HepG2 (cell line): ENCODE data around the gene EDC3. TPM values are rescaled to one million over a fixed set of nuclear protein-coding genes. Genes with fewer than 3 reads are reported as not detected.

Experiments used
- ARID2 ChIP-seq: sonication (generic); formaldehyde crosslinking; IDR thresholded peaks from 2 replicates; pipeline ENCODE4 v1.8.1; 2022; ENCODE audit warnings: mild to moderate bottlenecking, missing genetic modification reagents, borderline replicate concordance
- ATF7-NPFF ChIP-seq: sonication (generic); formaldehyde crosslinking; IDR thresholded peaks from 2 replicates; pipeline ENCODE4 v1.8.1; 2023; ENCODE audit warnings: mild to moderate bottlenecking, low read depth, missing genetic modification reagents, moderate library complexity
- ETV6 ChIP-seq: sonication (generic); formaldehyde crosslinking; conservative IDR thresholded peaks from 2 replicates; pipeline ENCODE4 v1.4.0; 2020; ENCODE audit warnings: missing genetic modification reagents
- FOXK1 ChIP-seq: sonication (generic); formaldehyde crosslinking; IDR thresholded peaks from 2 replicates; pipeline ENCODE4 v1.4.0; 2020; ENCODE audit warnings: low read depth, missing genetic modification reagents, borderline replicate concordance
- GATAD2A ChIP-seq: IDR thresholded peaks from 2 replicates; pipeline ENCODE4 v1.6.1; 2016
- KLF16 ChIP-seq, 2 experiments: sonication (generic) in 1 of 2; formaldehyde crosslinking in 1 of 2; IDR thresholded peaks; 2 replicates each; pipeline versions ENCODE4 v1.6.1 to v1.8.0; 2016 to 2023; ENCODE audit warnings: missing genetic modification reagents in 2 of 2, missing compliant biosample characterization in 1 of 2
- NFE2L1 ChIP-seq: sonication (generic); formaldehyde crosslinking; IDR thresholded peaks from 2 replicates; pipeline ENCODE4 v1.4.0; 2020; ENCODE audit warnings: missing genetic modification reagents, mild to moderate bottlenecking, borderline replicate concordance
- PHB2 ChIP-seq: fragments of 450-650 bp; IDR thresholded peaks from 2 replicates; pipeline ENCODE4 v1.6.1; 2018; ENCODE audit not compliant: partially characterized antibody
- ZFX ChIP-seq: sonication (generic); formaldehyde crosslinking; IDR thresholded peaks from 2 replicates; pipeline ENCODE4 v1.4.0; 2020; ENCODE audit warnings: mild to moderate bottlenecking, low read depth, missing genetic modification reagents, moderate library complexity
- ZNF232 ChIP-seq: sonication (generic); formaldehyde crosslinking; IDR thresholded peaks from 2 replicates; pipeline ENCODE4 v1.4.0; 2020; ENCODE audit warnings: missing genetic modification reagents, borderline replicate concordance
- ZNF292 ChIP-seq: sonication (generic); formaldehyde crosslinking; IDR thresholded peaks from 2 replicates; pipeline ENCODE4 v1.8.1; 2022; ENCODE audit warnings: mild to moderate bottlenecking, low read depth, missing genetic modification reagents, borderline replicate concordance
- ZNF326 ChIP-seq: sonication (generic); formaldehyde crosslinking; IDR thresholded peaks from 2 replicates; pipeline ENCODE4 v1.4.0; 2020; ENCODE audit warnings: missing genetic modification reagents, borderline replicate concordance
- ZNF7 ChIP-seq: IDR thresholded peaks from 2 replicates; pipeline ENCODE4 v1.6.1; 2016; ENCODE audit warnings: missing biosample characterization, missing genetic modification reagents
- ZNF782 ChIP-seq: sonication (generic); formaldehyde crosslinking; IDR thresholded peaks from 2 replicates; pipeline ENCODE4 v1.4.0; 2020; ENCODE audit warnings: missing genetic modification reagents, mild to moderate bottlenecking, borderline replicate concordance
- ZNF790 ChIP-seq: sonication (generic); formaldehyde crosslinking; IDR thresholded peaks from 2 replicates; pipeline ENCODE4 v1.8.0; 2022; ENCODE audit warnings: missing genetic modification reagents, mild to moderate bottlenecking, borderline replicate concordance
- polyA plus RNA-seq, 8 experiments: library from polyadenylated mRNA; depleted of rRNA in 3 of 8; stranded (reverse) in 7 of 8; unstranded in 1 of 8; fragments of >200 nt; fragmentation: Illumina TruSeq in 4 of 8; extraction: Trizol in 4 of 8; gene quantifications; 2 replicates each; pipeline versions ENCODE4 v1.2.1 to v1.2.3, GENCODE V29; 2011 to 2016; ENCODE audit warnings: low read depth in 4 of 8, missing spikeins in 1 of 8, mixed read lengths in 1 of 8; ENCODE audit not compliant: insufficient read depth in 1 of 8
- total RNA-seq, 5 experiments: library from RNA; depleted of rRNA; stranded (reverse); fragments of >200 nt; fragmentation: Illumina TruSeq; extraction: Trizol; gene quantifications; 2 replicates each; pipeline ENCODE4 v1.2.3, GENCODE V29; 2016; ENCODE audit warnings: low read depth in 1 of 5
- TF ChIP-seq, protein P1 (sequence below): sonication (generic); formaldehyde crosslinking; IDR thresholded peaks from 2 replicates; pipeline ENCODE4 v1.4.0; 2020; ENCODE audit warnings: missing genetic modification reagents
- TF ChIP-seq, protein P2 (sequence below): sonication (generic); formaldehyde crosslinking; IDR thresholded peaks from 2 replicates; pipeline ENCODE4 v1.4.0; 2020; ENCODE audit warnings: mild to moderate bottlenecking, missing genetic modification reagents
- TF ChIP-seq, protein P3 (sequence below): IDR thresholded peaks from 2 replicates; pipeline ENCODE4 v1.6.1; 2018; ENCODE audit warnings: missing genetic modification reagents
- TF ChIP-seq, protein P4 (sequence below): IDR thresholded peaks from 2 replicates; pipeline ENCODE4 v1.6.1; 2018; ENCODE audit warnings: missing genetic modification reagents, mild to moderate bottlenecking, missing compliant biosample characterization
- TF ChIP-seq, protein P5 (sequence below): sonication (generic); formaldehyde crosslinking; IDR thresholded peaks from 2 replicates; pipeline ENCODE4 v1.8.0; 2022; ENCODE audit warnings: missing genetic modification reagents, mild to moderate bottlenecking, moderate library complexity, borderline replicate concordance

EDC3 gene
- total and polyA plus RNA-seq, 2 of the 13 experiments (the other 11 are each of a cell fraction or from before 2014, with no cell fraction given), result 17.4 to 32.0 TPM

DNA sequence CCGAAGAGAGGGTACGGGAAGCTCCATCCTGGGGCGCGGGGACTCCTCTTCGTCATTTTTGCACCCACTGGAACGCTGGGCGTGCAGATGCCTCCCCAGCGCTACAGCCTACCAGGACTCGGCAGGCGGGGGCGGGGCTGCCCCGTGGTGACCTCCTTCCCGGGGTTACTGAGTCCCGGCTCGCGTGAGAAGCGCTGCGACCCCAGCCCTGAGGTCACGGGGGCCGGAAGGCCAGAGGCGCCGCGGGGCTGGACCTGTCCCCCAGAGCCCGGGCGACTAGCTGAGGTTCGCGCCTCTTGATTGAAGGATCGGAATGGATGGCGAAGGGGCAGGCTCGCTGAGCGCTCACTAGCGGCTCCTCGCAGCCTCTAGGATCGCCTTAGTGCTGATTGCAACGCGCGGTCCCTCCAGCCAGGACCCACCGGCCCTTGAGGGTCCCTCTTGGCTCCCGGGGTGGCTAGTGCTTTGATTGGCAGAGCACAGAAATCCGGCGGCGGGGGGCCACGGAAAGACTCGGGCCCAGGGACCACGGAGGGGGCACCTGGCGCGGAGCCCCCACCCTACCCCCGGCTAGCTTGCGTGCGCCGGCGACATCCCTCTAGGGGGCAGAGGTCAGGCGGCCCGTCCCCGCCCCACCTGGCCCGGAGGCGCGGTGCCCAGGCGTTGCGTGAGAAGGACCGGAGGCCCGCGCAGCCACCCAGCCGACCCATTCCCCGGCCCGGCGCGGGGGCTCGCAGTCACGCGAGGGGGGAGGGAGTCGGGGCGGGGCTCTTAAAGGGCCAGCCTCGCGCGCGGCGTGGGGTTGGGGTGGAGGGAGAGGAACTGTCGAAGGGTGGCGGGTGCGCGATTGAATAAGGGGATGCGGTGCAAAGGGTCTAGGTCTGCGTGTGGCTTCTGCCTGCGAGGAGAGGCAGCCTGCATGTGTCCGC lies 30.3 kb upstream of the EDC3 start (continued):
- TF ChIP-seq ATF7-NPFF (CRISPR knock-in tag), result no peak
- TF ChIP-seq, protein P1, sequence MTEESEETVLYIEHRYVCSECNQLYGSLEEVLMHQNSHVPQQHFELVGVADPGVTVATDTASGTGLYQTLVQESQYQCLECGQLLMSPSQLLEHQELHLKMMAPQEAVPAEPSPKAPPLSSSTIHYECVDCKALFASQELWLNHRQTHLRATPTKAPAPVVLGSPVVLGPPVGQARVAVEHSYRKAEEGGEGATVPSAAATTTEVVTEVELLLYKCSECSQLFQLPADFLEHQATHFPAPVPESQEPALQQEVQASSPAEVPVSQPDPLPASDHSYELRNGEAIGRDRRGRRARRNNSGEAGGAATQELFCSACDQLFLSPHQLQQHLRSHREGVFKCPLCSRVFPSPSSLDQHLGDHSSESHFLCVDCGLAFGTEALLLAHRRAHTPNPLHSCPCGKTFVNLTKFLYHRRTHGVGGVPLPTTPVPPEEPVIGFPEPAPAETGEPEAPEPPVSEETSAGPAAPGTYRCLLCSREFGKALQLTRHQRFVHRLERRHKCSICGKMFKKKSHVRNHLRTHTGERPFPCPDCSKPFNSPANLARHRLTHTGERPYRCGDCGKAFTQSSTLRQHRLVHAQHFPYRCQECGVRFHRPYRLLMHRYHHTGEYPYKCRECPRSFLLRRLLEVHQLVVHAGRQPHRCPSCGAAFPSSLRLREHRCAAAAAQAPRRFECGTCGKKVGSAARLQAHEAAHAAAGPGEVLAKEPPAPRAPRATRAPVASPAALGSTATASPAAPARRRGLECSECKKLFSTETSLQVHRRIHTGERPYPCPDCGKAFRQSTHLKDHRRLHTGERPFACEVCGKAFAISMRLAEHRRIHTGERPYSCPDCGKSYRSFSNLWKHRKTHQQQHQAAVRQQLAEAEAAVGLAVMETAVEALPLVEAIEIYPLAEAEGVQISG (CRISPR knock-in tag), result peak; percentile 61
- no peak for TF ChIP-seq GATAD2A (CRISPR knock-in tag)
- peak; percentile 51 for TF ChIP-seq ZFX (CRISPR knock-in tag)
- no peak for TF ChIP-seq ZNF326
- peak; percentile 59; the same call in 1 of the 2 replicates for TF ChIP-seq FOXK1 (CRISPR knock-in tag)
- TF ChIP-seq PHB2, result no peak
- TF ChIP-seq, protein P2, sequence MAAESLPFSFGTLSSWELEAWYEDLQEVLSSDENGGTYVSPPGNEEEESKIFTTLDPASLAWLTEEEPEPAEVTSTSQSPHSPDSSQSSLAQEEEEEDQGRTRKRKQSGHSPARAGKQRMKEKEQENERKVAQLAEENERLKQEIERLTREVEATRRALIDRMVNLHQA (CRISPR knock-in tag), result no peak
- TF ChIP-seq ZNF292, result peak; percentile 69
- TF ChIP-seq ZNF232 (CRISPR knock-in tag), result 0 out of 2 replicates have a peak, but pooled peaks have one; percentile 23
- TF ChIP-seq, protein P3, sequence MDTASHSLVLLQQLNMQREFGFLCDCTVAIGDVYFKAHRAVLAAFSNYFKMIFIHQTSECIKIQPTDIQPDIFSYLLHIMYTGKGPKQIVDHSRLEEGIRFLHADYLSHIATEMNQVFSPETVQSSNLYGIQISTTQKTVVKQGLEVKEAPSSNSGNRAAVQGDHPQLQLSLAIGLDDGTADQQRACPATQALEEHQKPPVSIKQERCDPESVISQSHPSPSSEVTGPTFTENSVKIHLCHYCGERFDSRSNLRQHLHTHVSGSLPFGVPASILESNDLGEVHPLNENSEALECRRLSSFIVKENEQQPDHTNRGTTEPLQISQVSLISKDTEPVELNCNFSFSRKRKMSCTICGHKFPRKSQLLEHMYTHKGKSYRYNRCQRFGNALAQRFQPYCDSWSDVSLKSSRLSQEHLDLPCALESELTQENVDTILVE (CRISPR knock-in tag), result no peak
- no peak; the same call in 1 of the 2 replicates for TF ChIP-seq NFE2L1 (CRISPR knock-in tag)
- no peak for TF ChIP-seq ETV6 (CRISPR knock-in tag)
- TF ChIP-seq ZNF7 (CRISPR knock-in tag), result no peak
- TF ChIP-seq ZNF790 (CRISPR knock-in tag), result no peak
- TF ChIP-seq, protein P4, sequence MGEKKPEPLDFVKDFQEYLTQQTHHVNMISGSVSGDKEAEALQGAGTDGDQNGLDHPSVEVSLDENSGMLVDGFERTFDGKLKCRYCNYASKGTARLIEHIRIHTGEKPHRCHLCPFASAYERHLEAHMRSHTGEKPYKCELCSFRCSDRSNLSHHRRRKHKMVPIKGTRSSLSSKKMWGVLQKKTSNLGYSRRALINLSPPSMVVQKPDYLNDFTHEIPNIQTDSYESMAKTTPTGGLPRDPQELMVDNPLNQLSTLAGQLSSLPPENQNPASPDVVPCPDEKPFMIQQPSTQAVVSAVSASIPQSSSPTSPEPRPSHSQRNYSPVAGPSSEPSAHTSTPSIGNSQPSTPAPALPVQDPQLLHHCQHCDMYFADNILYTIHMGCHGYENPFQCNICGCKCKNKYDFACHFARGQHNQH (CRISPR knock-in tag), result peak; percentile 44; the same call in 1 of the 2 replicates
- peak; percentile 73; the same call in 1 of the 2 replicates for TF ChIP-seq ZNF782 (CRISPR knock-in tag)
- no peak for TF ChIP-seq ARID2 (CRISPR knock-in tag)
- TF ChIP-seq, protein P5, sequence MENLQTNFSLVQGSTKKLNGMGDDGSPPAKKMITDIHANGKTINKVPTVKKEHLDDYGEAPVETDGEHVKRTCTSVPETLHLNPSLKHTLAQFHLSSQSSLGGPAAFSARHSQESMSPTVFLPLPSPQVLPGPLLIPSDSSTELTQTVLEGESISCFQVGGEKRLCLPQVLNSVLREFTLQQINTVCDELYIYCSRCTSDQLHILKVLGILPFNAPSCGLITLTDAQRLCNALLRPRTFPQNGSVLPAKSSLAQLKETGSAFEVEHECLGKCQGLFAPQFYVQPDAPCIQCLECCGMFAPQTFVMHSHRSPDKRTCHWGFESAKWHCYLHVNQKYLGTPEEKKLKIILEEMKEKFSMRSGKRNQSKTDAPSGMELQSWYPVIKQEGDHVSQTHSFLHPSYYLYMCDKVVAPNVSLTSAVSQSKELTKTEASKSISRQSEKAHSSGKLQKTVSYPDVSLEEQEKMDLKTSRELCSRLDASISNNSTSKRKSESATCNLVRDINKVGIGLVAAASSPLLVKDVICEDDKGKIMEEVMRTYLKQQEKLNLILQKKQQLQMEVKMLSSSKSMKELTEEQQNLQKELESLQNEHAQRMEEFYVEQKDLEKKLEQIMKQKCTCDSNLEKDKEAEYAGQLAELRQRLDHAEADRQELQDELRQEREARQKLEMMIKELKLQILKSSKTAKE (CRISPR knock-in tag), result no peak; the same call in none of the 2 replicates
- TF ChIP-seq KLF16 (CRISPR knock-in tag; IDR thresholded peaks at IDR 0.05), result peak in 1 of 2 experiments; percentile 58; a peak in 1 of 4 replicates
